Erythroblast (primary cell): ENCODE results near the gene DLST.

Experiments
- GATA1 ChIP-seq: IDR thresholded peaks from 2 replicates; pipeline ENCODE4 v1.6.1; 2011; ENCODE audit warnings: low read depth, mild to moderate bottlenecking, control low read depth, low read length, moderate library complexity
- POLR2A ChIP-seq: IDR thresholded peaks from 2 replicates; pipeline ENCODE4 v1.6.1; 2011; ENCODE audit warnings: mild to moderate bottlenecking, low read length

DNA sequence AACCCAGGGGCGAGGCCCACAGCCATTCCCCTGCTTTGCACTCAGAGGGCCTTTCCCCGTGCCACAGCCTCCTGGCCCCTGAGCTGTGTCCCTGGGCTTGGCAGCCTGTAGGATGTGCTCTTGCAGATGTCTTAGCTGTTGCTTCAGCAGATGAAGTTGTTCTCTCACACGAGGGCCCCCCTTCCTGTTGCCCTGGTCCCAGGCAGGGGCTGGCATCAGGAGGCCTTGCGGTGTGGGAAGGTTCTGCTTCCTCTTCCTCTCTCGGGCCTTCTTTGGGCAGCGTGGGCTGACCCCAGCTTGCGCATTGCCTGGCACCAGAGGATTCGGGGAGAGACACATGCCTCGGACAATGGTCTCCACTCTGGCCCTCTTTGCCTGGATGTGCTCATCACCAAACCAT is 18.4 kb upstream of the DLST start:
- TF ChIP-seq POLR2A (no peak), GATA1 (no peak)
